Nucleus accumbens (tissue), 56 donors: ENCODE measurements around the gene ECHS1.
"Not testable (repeated sequence)": the region's sequence is repeated elsewhere in the genome, so short reads cannot be mapped to it uniquely, and the experiment has no call there.

ENCODE experiments used
- DNase-seq, 56 donors: peaks; one replicate each; lab custom pipeline; 2025; lab: John Stamatoyannopoulos, UW

The ECHS1 gene

DNA sequence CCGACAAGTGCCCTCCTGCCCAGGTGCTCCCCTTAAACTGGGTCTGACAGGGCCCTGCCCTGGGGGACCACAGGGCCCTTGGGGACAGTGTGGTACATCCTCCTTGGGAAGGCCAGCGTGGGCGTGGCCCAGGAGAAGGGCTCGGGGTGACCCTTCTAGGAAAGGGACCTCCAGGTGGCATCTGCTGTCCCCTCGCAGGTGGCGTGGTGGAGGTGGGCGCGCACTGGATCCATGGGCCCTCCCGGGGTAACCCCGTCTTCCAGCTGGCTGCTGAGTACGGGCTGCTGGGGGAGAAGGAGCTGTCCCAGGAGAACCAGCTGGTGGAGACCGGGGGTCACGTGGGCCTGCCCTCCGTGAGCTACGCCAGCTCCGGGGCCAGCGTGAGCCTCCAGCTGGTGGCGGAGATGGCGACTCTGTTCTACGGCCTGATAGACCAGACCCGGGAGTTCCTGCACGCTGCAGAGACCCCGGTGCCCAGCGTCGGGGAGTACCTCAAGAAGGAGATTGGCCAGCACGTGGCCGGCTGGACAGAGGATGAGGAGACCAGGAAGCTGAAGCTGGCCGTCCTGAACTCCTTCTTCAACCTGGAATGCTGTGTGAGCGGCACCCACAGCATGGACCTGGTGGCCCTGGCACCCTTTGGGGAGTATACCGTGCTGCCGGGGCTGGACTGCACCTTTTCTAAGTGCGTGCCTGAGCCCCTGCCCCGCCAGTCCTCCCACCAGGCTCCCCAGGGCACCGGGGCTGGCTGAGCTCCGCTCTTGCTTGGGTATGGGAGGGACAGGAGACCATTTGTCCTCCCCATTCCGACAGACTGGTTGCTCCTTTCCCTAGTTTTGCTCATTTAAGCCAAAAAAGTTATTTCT, 6.9 kb upstream of the ECHS1 start:
- DNase-seq, result peak in 31 of 56 donors; percentile 11 to 62 (median 41)

DNA sequence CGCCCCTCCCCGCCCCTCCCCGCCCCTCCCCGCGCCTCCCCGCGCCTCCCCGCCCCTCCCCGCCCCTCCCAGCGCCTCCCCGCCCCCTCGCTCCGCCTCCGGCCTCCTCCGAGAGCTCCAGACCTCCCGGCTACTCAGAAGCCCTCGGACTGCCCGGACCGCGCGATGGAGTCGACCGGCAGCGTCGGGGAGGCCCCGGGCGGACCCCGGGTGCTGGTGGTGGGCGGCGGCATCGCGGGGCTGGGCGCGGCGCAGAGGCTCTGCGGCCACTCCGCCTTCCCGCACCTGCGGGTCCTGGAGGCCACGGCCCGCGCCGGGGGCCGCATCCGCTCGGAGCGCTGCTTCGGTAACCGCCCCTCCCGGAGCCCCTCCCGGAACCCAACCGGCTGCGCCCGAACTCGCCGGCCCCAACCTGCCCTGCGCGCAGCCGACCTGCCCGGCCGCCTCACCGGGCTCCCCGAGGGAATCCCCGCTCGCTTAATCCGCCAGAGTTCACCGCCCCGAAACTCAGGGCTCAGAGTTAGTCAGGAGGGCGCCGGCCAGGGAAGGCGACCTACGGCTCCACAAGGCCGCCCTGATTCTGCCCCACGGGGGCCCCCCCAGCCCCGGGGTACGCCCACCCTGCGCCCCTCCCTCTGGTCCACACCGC, 6.1 kb upstream of the ECHS1 start, which contains the start of gene PAOX:
TSS of gene PAOX (plus strand) at position 111 of the 649 bp plus-strand sequence. CDS start at position 166, 55 bp downstream.
- DNase-seq, result peak in 46 of 56 donors; percentile 3 to 78 (median 53)

DNA sequence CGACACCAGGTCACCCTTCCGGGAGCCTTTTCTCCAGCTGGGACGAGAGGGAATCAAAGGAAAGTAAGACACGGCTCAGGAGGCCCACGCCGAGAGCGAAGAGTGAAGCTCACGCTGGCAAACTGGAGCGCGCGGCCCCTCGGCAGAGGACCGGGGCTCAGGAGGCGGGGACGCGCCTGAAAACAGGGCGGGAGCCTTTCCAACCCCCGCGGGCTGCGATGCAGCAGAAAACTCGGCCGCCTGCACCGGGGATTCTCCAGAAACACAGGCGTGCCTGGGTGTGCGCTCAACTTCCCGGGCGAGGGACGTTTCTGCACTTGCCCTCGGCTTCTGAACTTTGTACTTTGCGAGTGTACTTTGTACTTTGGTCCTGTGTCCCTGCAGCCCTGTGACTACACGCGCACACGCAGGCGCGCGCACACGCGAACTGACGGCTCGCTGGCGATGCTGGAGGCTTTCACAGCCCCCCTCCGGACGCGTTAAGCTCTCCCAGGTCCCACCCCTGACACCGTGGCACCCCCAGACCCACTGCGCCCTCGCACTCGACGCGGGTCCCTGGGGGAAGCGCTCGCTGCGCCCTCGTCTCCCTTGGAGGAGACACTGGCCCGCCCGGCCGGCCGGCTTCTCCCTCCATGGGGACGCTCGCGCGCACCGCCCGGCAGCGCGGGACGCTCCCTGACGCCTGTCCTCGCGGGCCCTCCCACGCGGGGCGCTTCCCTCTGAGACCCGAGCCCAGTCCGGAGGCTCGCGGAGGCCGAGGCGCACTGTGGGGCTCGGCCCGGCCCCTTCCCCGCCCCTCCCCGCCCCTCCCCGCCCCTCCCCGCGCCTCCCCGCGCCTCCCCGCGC, 5.3 kb upstream of the ECHS1 start:
- peak in 49 of 56 donors; percentile 35 to 84 (median 64) for DNase-seq

DNA sequence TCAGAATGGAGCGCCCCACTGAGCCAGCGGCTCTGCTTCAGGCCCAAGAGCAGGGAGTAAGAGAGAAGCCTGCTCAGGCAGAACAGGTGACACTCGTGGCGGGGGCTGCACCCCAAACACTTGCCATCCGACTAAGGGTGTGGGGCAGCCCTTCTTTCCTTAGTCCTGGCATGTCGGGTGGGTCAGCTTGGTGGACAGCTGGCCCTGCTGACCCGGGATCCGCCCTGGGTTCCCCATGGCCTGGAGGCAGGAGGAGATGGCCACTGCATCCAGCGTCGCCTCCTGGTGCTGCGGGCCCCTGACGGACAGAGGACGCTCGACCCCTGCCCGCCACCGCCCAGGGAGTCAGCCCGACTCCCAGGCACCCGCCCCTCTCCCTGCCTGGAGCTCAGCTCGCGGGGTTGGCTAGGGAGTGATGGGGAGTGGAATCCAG, 4.7 kb upstream of the ECHS1 start:
- DNase-seq, result no peak

DNA sequence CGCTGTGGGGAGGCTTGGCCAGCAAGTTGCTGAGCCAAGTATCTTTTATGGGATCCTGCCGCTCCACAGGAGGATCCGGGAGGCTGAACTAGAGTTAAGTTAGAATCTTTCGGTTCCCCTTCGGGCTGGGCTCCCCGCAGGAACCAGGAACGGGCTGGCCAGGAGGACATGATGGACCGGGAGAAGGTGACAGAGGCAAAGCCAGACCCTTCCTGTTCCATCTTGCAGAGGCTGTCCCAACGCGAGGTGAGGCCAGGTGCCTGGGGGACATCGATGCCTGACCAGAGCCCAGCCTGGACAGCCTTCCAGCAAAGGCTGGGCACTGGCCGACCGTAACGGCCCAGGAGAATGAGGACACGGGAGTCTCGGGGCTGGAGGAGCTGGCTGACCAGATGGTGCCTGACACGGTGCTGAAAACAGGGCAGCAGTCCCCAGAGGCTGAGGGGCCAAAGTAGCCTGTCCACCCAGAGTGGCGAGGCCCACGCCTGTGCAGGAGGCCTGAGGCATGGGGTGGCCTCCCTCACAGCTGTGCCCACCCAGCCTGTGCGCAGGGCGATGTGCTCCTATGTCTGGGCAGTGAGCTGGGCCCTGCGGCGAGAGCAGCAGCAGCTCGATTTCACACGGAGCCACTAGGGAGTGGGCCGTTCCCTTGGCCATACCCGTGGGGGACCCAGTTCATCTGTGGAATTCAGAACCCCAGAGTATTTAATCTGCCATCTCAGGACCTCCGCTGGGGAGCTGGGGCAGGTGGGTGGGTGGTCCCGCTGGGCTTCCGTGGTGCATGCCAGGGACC, 4.1 kb upstream of the ECHS1 start:
- no peak for DNase-seq

DNA sequence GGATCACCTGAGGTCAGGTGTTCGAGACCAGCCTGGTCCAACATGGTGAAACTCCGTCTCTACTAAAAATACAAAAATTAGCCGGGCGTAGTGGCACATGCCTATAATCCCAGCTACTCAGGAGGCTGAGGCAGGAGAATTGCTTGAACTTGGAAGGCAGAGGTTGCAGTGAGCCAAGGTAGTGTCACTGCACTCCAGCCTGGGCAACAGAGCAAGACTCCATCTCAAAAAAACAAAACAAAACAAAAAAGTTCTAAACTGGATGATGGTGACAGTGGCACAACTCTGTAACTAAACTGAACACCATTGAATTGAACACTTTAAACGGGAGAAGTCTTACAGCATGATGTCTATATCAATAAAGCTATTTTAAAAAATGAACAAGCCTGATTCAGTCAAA, 3.0 kb upstream of the ECHS1 start:
- not testable (repeated sequence) for DNase-seq

DNA sequence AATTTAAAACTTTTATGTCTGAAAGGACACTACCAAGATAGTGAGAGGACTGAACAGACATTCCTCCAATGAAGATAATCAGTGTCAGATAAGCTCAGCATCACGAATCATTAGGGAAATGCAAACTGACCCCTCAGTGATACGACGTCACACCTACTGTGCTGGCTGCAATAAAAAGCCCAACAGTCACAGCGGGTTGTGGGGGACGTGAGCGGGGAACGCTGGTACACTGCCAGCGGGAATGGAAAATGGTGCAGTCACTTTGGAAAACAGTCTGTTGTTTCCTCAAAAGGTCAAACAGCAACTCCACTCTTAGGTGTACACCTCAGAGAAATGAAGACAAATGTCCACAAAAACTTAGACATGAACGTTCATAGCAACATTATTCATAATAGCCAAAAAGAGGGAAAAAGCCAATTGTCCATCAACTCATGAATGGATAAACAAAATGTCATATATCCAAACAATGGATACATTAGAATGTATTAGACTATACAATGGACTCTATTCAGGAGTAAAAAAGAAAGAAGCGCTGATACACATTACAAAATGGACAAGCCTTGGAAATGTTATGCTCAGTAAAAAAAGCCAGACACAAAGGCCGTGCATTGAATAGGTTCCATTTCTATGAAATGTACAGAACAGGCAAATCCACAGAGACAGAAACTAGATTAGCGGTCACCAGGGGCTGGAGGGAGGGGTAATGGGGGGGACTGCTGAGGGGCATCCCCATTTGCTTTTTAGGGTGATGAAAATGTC, 2.4 kb upstream of the ECHS1 start:
- peak in 4 of 56 donors; percentile 14 to 32 (median 28) for DNase-seq

DNA sequence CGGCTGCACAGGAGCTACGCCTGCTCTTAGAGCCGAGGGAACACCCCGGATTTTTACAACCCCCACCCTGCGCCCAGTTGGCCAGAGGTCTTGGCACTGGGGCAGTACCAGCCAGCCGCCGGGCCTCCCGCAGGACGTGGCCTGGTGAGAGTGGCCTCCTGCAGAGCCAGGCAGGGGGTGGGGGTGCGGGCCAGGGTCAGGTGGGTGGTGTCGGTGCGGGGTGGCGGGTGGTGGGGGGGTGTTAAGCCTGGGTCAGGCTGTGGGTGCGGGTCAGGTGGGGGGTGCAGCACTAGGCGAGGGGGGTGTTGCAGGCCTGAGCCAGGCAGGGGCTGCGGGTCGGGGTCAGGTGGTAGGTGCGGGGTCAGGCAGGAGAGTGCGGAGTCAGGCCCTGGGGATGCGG, 647 bp downstream of the ECHS1 start:
- DNase-seq, result no peak

DNA sequence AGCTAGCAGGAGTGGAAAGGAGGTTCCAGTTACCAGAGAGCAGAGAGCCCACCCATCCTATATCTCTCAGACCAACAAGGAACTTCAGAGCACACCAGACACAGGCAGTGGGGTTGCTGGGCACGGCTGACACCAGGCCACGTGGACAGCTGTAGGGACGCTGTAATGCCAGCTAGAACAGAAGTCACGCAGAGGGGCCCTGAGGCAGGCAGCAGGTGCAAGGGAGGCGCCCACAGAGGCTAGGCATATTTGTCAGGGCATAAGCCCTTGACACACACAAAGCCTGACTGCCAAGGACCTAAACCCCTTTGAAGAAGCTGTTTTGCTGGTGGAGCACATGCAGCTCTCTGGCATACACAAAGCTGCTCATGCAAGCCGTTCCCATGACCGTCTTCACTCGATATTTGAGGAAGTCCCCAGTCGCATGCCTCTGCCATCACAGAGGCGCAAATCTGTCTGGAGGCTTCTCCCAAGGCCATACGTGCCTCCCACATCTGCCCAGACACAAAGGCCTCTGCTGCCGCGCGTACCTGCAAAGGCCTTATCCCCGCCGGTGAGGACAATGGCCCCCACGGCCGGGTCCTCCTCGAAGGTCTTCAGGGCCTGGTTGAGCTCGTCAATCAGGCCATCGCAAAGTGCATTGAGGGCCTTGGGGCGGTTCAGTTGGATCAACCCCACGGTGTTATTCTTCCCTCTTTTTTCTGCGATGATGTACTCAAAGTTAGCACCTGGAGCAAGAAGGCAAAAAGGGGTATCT, 2.9 kb downstream of the ECHS1 start:
- no peak for DNase-seq

DNA sequence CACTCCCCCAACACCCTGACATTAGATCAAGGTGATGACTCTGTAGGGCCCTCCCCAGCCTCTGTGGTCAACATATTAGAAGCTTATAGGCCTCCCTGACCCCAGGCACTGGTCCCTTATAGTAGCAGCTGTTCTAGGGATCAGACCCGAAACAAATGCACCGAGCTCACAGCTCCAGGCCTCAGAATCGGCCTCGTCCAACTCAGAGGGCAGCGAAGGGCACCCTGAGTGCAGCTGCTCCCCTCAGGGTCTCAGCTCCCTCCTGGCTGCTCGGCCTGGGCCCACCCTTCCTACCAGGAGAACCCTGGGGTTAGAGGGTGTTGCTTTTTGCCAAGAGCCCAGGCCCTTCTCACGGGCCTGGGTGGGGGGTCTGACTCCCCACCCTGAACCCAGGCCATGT, 5.0 kb downstream of the ECHS1 start:
- DNase-seq, result no peak

DNA sequence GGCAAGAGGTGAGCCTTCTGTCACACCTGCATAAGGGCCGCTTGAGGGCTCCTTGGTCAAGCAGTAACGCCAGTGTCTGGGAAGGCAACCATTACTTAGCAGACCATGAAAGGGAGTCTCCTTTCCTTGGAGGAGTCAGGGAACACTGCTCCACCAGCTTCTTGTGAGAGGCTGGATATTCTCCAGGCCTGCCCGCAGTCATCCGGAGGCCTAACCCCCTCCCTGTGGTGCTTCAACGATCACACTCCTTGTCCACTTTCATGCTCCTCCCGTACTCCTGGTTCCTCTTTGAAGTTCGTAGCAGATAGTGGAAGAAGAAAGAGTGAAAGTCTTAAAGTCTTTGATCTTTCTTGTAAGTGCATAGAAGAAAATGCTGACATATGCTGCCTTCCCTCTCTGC, 5.7 kb downstream of the ECHS1 start:
- not testable (repeated sequence) for DNase-seq

DNA sequence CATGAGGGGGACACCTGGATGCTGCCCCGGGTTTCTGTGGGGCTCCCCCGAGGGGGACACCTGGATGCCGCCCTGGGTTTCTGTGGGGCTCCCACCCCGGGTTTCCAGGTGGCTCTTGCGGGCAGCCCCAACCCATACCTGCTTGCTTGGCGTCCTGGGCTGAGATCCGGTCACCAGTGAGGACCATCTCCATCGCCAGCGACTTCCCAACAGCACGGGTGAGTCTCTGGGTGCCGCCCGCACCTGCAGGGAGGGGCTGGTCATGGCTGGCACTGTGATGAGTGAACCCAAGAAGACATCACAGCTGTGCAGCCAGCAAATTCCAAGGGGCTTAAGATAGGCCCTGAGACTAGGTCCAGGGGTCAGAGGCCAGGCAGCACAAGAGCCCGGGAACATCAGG, 6.4 kb downstream of the ECHS1 start:
- DNase-seq, result no peak

DNA sequence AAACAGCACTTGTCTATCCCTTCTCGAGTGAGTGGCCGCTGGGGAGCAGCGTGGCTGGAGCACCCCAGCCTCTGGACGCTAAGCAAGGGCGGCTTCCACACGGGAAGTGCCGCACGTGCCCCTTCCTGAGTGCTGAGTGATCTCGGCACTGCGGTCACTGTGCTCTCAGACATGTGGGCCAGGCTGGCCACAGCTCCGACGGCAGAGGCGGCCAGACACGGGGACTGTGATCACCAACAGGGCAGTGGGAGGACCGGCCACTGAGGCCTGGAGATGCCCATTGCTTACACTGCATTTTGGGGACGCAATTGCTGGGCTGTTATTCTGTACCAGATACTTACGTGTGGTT, 7.0 kb downstream of the ECHS1 start:
- DNase-seq, result no peak

DNA sequence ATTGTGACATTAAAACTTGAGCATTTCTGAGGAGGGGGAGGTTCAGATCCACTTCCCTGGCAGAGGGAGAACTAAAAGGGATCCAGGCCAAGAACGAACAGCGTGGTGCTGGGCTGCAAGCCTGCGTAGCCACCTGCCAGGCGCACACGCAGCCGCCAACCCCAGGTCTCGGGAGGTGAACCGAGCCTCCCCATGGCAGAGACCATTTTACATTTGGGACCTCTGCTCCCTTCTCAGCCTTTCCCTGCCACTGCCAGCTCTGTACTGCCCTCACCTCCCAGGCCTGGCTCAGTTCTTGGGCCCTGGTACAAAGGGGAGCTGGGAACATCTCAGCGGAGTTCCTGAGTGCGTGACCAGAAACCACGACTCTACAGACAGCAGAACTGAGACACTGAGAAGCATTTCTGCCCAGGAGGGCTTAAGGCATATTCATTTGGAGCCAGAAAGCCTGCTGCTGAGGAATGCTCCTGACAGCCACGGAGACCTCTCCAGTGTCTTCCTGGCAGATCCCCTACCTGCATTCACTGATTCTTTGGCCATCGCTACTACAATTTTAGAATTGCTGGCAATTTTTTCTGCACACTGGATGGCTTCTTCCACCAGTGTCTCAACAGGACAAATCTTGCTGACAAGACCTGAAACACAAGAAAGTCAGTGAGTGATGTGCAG, 7.6 kb downstream of the ECHS1 start:
- DNase-seq, result no peak

DNA sequence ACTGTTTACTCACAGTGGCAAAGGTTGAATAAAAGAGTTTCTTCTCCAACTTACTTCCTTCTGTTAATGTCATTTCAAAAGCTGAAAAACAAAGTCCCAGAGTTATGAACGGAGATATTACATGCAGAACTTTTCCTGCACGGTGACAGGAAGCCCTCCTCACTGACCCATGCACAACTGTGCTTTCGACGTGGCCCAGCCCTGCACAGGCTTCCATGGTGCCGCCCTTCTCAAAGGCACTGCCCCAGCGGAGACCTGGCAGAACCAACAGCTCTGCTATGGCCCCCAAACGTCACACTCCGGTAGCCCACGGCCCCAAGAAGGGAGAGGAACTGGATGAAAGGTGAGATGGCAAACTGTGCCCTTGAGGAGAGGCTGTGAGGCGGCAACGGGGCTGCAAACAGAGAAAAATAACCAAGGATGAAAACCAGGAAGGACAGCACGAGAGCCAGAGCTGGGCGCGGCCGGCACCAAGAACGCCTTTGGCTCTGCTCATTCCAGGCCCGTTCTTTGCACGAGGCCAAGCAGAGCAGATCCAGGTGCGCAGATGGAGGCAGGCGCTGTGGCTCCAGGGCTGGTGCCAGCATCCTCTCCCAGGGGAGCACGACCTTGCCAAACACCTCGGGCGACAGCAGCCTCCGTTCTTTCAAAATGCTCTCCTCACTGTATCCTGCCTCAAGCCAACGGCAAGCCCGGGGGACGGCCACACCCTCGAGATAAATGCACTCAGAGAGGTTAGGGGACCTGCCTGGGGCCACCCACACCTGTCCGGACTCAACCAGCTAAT, 8.3 kb downstream of the ECHS1 start:
- no peak for DNase-seq

DNA sequence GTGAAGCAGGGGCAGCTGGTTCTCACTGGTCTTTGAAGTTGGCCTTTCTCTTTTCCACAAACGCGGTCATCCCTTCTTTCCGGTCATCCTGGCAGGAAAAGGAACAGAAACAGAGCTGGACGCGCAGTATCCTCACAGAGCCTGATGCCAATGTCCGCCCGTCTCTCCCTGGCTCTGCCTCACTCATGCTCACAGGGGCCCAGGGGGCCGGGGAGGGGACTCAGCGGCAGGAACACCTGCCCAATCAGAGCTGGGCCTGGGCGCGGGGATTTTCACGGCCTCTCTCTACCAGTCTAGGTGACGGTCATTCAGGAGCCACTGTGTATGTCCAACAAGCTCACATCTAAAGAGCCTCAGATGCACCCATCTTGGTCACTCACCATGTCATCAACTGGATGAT, 10.3 kb downstream of the ECHS1 start:
- DNase-seq, result no peak

DNA sequence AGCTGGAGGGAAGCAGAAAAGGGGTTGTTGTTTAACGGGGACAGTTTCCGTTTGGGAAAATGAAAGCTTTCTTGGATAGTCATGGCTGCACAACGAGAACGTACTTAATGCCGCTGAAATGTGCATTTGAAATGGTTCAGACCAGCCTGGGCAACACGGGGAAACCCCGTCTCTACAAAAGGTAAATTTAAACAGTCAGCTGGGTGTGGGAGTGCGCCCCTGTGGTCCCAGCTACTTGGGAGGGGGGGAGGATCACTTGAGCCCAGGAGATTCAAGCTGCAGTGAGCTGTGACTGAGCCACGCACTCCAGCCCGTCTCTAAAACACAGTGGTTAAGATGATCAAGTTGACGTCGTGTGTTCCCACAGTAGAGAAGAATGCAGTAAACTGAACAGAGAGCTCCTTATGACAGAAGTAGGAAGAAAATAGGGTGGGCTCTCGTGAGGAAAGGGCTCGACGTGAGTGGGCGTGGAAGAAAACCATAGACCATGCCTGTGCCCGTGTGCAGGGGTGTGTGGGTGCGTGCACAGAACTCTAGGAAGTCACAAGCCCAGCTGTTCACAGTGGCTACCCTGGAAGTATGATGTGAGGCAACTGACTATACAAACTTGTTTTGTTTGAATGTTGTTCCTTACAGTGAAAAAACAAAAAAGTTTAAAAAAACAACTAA, 11.2 kb downstream of the ECHS1 start:
- no peak for DNase-seq
